Measurements from ENCODE around the gene LYST.
"Not testable (repeated sequence)": the region's sequence is repeated elsewhere in the genome, so short reads cannot be mapped to it uniquely, and the experiment has no call there.

Gene LYST

DNA sequence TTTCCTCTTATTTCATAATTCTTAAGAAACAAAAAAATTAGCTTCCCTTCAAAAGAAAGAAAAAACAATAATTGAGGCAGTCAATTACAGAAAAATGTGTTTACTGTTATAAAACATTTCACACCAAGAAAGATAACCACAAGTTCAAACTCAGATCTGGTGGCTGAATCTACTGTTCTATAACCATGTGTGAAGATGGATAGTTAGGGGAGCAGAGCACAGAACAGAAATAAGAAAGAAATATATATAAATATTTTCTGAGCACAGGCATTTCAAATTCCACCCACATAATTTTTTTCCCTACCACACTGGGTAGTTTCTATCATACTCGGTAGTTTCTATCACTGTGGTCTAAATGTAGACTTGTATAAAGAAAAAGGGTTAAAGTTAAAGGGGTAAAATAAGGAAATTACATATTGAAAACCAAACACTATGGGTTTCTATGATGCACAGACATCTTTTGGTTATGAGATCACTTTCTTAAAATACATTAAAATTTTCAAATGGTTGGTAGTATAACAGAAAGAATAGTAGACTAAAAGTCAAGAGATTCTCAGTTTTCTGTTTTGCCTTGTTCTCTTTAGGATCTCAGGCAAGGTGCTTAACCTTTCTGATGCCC, 10.8 kb downstream of the LYST start:
- TF ChIP-seq, protein P1, sequence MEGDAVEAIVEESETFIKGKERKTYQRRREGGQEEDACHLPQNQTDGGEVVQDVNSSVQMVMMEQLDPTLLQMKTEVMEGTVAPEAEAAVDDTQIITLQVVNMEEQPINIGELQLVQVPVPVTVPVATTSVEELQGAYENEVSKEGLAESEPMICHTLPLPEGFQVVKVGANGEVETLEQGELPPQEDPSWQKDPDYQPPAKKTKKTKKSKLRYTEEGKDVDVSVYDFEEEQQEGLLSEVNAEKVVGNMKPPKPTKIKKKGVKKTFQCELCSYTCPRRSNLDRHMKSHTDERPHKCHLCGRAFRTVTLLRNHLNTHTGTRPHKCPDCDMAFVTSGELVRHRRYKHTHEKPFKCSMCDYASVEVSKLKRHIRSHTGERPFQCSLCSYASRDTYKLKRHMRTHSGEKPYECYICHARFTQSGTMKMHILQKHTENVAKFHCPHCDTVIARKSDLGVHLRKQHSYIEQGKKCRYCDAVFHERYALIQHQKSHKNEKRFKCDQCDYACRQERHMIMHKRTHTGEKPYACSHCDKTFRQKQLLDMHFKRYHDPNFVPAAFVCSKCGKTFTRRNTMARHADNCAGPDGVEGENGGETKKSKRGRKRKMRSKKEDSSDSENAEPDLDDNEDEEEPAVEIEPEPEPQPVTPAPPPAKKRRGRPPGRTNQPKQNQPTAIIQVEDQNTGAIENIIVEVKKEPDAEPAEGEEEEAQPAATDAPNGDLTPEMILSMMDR (IDR thresholded peaks at IDR 0.05; ENCODE audit: extremely low read depth, missing control alignments): no peak

DNA sequence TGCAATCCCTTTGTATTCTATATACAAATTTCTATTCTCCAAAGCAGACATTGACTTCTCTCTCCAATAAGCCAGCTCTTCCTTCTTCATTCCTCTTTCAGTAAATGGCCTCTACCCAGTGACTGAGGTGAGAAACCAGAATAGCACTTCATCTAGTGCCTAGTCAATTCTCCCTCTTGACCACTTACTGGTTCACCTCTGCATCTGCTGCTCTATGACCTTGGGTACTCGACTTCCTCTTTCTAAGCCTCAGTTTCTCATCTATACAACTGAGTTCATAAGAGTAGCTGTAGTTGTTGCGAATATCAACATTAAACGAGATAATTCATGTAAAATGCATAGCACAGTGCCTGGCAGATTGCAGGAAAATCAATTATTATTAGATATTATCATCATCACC, 12.4 kb downstream of the LYST start:
- no peak for DNase-seq (ENCODE audit: low spot score)
- TF ChIP-seq, protein P1 (IDR thresholded peaks at IDR 0.05; ENCODE audit: extremely low read depth, missing control alignments): no peak

More for the DNA sequence above, 10.8 kb downstream of the LYST start:
- DNase-seq (ENCODE audit: low spot score): peak; percentile 42

DNA sequence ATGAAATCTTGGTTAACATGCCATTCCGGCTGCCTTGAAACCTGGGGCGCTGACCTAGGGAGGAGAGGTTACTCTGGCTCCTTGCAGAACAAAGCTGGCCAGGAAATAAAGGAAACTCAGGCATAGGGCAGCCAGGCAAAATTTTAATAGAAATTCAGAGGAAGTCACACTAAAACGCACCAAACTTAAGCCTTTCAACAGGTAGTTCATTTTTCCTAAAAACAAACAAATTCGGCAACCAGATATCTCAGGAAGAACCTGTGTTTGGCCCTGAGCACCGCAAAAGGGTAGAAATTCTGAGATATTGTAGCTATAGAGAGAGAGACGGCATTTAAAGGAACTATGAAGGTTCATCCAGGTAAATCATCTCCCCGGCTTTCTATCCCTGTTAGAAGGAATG, 13.1 kb downstream of the LYST start:
- TF ChIP-seq, protein P1 (IDR thresholded peaks at IDR 0.05; ENCODE audit: extremely low read depth, missing control alignments): no peak
- no peak for DNase-seq (ENCODE audit: low spot score)

DNA sequence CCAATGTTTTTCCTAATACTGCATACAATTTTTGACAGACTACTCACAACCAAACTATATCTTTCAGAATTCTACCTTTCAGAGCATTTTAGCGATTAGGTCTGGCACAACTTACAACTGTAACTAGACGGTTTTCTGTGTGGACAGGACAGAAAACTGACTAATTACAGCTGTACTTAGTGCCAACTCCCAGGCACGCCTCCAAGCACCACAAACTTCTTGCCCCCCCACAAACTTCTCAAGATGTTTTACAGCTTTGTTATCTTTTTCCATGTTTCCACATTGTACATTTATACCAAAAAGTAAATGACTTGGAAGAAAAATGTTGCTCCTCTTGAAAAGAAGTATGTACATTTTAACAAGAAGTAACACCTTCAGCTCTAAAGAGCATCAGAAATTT, 13.8 kb downstream of the LYST start:
- TF ChIP-seq, protein P1 (IDR thresholded peaks at IDR 0.05; ENCODE audit: extremely low read depth, missing control alignments): no peak
- DNase-seq (ENCODE audit: low spot score): no peak

DNA sequence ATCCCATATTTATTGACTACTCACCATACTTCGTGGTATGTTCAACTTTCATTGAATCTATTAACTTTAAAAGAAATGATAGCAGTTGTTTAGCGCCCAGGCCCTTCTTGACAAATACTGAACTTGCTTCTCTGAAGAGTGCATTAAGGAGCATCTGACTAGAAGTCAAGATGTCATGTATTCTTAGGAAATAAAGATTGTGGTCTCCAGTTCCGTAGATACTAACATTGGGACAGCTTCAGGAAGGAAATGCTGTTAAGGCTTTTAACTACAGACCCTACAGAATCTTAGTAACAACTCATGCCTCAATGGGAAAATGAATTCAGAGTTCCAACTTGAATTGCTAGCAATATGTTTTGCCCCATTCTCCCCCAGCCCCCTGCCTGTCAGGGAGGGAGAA, 14.8 kb downstream of the LYST start:
- TF ChIP-seq, protein P1 (IDR thresholded peaks at IDR 0.05; ENCODE audit: extremely low read depth, missing control alignments): no peak
- no peak for DNase-seq (ENCODE audit: low spot score)

DNA sequence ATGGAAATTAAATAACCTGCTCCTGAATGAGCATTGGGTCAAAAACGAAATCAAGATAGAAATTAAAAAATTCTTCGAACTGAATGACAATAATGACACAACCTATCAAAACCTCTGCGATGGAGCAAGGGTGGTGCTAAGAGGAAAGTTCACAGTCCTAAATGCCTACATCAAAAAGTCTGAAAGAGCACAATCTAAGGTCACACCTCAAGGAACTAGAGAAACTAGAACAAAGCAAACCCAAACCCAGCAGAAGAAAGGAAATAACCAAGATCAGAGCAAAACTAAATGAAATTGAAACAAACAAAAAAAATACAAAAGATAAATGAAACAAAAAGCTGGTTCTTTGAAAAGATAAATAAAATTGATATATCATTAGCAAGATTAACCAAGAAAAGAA, 18.5 kb downstream of the LYST start:
- DNase-seq (ENCODE audit: low spot score): not testable (repeated sequence)

DNA sequence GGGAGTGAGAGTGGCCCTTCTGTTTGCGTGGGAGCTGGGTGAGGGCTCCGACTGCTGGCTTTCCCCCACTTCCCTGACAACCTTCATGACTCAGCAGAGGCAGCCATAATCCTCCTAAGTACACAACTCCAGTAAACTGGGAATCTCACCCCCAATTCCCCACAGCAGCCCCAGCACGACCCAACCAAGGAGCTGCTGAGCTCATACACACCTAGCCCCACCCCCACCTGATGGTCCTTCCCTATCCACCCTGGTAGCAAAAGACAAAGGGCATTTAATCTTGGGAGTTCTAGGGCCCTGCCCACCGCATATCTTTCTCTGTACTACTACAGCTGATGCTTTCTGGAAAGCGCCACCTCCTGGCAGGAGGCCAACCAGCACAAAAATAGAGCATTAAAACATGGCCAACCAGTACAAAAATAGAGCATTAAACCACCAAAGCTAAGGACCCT, 21.0 kb downstream of the LYST start:
- TF ChIP-seq, protein P1 (IDR thresholded peaks at IDR 0.05; ENCODE audit: extremely low read depth, missing control alignments): peak; percentile 13
- DNase-seq (ENCODE audit: low spot score): not testable (repeated sequence)

DNA sequence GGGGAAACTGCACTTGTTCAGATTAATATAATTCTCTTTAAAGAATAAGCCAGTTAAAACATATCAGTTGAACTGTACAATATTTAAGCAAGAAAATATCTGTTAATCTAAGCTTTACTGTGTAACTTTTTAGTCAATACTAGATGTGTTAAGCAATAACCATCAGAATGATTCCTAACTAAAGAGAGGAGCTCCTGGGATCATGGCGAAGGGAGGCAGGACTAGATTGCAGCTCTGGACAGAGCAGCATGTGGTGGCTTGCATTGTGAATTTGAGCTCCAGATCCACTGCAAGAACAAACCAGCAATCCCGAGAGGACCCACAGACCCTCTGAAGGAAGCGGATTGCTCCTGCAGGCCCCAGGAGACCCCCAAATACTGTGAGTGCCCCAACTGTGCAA, 21.9 kb downstream of the LYST start:
- no peak for DNase-seq (ENCODE audit: low spot score)
- TF ChIP-seq, protein P1 (IDR thresholded peaks at IDR 0.05; ENCODE audit: extremely low read depth, missing control alignments): no peak

Measured in GM20000 (cell line).